ENCODE measurements around the gene KCNH8.

The KCNH8 gene

DNA sequence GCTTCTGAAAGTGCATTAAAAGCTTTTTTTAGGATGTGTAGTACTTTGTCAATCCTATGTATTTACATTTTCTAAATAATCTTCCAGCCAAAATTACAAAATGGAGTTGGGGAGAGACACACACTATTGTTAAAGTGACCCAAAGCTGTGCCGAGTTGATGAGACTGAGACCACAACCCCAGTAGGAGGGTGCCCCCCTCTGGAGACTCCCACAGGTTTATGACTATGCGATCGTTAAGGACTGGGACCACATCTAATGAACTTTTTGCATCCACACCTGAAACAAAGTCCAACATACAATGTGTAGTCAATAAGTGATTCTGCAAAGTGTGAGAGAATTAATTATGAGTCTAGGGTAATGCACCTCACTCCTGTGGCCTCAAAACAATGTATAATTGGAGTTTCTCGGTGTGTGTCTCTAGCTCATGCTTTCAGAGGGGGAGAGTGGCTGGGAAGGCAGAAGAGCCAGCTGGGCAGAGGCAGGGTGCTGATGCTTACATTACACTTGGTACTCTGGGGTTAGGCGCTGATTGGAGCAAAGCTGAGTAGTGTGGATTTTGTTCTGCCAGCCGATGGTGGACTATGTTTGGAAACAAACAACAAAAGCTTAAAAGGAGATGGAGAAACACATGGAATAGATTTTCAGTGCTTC lies 102.8 kb downstream of the KCNH8 start:
- no peak for DNase-seq (ENCODE audit: low read depth, low spot score)

DNA sequence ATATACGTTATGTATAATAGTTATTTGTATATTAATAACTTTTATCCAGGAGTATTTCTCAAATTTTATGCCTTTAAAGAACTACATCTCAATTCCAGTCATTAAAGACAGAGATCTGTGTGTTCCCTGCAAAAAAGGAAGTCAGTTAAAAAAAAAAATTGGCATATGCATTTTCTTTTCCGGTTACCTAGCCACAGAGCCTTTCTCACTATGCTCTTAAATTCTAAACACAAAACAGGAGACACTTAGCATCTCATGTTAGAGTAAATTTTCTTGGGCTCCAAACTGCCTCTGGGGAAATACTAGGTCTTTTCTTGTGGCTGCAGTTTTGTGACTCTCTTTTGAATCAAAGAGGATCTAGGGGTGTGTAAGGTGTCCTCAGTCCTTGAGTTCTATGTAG lies 105.9 kb downstream of the KCNH8 start:
- DNase-seq (ENCODE audit: low read depth, low spot score), result no peak

DNA sequence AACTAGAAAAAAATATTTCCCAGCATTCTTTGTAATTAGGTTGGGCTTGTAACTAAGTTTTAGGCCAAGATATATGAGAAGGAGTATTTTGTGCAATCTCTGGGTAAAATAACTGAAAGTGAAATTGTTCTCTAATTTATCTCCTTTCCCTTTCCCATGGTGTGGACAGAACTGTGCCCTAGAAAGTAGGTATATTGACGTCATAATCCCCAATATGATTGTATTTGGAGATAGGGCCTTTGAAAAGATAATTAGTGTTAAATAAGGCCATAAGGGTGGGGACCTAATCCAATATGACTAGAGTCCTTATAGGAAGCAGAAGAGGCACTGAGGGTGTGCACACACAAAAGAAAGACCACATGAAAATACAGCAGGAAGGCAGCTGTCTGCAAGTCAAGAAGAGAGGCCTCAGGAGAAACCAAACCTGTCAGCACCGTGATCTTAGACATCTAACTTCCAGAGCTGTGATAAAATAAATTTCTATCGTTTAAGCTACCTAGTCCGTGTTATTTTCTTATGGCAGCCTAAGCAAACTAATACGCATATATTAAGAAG lies 106.6 kb downstream of the KCNH8 start:
- DNase-seq (ENCODE audit: low read depth, low spot score), result no peak

DNA sequence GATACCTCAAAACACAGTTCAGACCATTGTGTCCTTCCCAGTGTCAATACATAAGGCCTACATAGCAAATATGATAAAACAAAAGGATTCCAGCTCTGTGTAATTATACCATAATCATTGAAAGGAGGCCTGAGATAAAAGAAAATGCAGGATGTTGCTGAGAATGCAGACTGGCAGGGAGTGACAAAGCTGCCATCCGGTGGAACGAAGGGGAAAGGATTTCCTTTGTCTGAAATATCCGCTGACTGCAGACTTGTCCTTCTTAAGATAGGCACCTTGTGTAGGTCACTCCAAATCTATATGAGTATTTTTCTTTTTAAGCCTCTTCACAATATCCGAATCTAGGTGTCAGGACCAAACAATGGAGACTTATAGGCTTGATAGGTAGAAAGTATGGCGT lies 108.0 kb downstream of the KCNH8 start:
- DNase-seq (ENCODE audit: low read depth, low spot score), result no peak

DNA sequence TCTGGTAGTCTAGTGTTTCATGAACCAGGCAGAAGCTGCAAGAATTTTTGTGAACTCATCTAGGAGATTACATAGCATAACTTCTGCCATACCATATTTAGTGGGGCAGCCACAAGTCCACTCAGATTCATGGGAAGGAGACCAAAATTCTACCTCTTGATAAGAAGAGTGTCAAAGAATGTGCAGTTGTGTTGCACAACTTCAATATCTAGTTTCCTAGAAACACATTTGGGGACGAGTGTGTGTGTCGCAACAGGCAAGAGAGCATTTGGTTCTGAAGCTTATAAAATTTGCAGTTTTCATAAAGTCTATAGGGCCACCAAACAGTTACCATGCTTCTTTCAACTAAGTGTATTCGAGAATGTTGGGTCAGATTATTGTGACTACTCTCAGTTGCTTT lies 115.3 kb downstream of the KCNH8 start:
- no peak for DNase-seq (ENCODE audit: low read depth, low spot score)

DNA sequence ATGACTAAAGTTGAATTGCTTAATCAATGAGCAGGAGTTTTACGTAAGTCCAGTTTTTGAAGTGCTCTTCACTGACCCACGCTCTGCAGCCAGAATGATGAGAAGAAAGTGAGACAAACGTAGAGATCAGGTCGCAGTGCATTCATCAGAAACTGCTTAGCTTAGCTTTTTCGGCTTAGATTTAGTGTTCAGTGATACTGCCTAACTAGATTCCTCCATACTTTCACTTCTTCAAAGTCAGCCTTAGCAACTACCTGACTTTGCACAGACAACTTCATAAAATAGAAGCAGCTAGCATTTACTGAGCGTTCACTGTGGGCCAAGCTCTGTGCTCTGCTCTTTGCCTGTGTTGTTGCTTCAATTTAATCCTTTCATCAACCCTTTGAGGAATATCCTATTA lies 116.1 kb downstream of the KCNH8 start:
- DNase-seq (ENCODE audit: low read depth, low spot score), result no peak

DNA sequence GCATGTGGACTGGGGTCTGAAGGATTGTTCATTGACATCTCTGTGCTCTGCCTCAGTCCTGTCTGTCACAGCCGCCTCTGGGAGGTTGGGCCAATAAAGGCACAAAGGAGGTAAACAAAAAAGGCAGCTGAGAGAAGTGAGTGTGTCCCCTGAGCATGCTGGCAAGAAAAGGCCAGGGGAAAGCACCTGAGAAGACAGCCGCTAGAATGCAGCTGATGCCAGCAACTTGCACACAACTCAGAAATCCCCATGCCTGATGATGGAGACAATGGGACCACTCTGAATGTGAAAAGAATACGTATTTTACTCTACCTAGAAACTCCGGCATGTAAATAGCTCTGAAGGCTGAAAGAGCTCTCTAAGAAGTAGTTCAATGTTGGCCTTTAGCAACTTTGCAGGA lies 118.7 kb downstream of the KCNH8 start:
- peak; percentile 64 for DNase-seq (ENCODE audit: low read depth, low spot score)

DNA sequence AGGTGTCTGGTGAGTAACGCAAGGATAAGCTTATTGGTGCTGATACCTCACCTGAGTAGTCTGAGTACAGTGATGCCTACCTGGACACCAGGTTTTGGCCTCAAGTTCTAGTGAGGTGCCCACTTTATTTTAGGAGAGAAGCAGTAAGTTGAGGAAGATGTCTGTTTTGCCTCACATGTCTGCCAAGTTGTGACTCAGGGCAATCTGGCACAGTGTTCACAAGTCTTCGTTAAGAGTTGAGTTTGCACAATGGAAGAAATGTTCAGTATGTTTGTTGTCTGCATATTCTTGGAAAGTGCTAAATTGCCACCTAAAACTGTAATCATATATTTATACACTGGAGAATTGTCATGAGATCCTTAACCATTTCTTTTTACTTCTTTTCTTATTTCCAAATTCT lies 122.2 kb downstream of the KCNH8 start:
- DNase-seq (ENCODE audit: low read depth, low spot score), result no peak

DNA sequence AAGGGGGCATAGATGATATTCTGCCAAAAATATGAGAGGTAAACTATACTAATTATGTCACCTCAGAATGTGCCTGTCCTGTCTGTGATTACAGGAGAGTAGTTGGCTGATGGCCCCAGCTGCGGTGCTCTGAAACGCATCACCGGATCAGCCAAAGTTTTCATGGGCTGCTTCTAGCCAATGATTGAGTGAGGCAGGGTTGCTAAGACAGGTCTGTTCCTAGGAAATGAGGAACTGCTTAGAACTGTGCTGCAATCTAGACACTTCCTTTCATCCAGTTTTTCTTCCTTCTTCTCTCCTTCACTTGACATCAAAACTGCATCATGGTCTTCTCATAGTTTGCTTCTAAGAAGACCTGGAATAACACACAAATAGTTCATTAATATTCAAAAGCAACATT lies 124.0 kb downstream of the KCNH8 start:
- DNase-seq (ENCODE audit: low read depth, low spot score), result no peak

DNA sequence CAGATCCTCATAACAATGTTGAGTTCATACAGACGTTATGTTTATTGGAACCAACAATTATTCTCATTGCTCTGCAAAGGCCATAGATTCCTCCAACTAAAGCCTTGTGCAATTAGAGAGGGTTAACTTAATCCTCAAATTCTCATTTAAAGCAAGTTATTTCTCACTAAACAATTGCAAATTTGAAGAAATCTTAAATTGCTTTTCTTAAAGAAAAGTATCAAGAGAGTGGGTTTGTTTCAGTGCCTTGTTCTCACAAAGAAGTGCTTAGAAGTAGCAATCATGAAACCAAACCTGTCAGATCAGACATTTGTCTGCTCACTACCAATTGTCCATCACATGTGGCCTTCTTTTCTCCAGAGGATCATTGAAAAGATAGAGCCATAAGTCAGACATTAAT lies 124.8 kb downstream of the KCNH8 start:
- DNase-seq (ENCODE audit: low read depth, low spot score), result no peak

DNA sequence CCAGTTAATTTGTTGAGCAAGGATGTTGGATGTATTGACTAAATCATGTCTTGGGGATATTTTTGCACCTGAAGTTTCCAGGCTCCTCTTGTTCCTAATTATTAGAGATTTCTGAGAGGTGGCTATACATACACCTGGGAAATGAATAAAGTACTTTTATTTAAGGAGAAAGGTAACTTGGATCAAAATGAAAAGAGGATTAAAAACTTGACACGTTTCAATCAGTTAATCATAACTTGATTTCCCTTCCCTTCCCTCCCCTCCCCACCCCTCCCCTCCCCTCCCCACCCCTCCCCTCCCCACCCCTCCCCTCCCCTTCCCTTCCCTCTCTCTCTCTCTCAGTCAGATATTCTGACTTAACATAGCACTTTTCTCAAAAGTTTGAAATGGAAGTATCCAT lies 126.3 kb downstream of the KCNH8 start:
- no peak for DNase-seq (ENCODE audit: low read depth, low spot score)

DNA sequence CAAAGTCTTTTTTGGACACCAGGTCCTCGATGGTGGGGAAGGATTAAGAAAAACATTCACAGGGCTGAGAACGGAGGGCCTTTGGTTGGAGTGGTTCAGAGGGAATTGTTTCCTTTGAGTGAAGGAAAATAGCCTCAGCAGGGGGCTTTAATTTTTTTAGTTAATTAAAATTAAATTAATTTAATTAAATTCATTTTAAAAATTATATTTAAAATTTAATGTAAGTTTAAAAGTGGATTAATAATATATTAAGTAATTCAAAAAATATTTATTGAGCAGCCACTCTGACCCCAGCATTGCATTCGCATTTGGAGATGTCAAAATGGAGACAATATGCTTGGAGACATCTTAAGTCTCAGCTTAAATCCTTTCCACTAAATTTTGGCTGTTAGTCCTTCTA lies 136.7 kb downstream of the KCNH8 start:
- no peak for DNase-seq (ENCODE audit: low read depth, low spot score)

DNA sequence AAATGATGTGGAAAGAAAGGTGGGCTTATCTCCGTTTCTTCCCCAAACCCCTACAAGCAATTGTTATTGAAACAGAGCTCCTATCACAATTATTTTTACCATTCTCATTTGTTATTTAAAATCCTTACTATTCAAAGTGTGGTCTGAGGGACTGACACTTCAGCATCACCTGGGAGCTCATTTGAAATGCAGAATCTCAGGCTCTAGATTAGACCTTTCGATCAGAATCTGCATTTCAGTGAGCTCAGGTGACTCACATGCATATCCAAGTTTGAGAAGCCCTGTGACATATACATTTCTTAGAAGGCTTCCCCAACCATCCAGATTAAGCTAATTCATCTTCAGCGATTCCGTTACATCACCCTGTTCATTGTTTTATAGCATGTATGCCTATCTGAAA lies 145.0 kb downstream of the KCNH8 start:
- DNase-seq (ENCODE audit: low read depth, low spot score), result peak; percentile 30

DNA sequence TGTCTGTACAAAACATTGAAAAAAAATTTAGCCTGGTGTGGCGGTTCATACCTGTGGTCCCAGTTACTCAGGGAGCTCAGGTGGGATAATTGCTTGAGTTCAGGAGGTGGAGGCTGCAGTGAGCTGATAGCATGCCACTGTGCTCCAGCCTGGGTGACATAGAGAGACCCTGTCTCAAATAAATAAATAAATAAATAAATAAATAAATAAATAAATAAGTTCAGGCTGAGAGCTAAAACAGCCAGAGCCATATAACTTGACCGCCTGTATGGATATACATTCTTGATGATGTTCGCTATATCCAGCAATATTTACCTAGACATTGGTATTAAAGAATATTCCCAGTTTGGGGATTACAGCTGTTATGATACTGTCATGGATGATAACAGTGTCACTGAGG lies 146.9 kb downstream of the KCNH8 start:
- no peak for DNase-seq (ENCODE audit: low read depth, low spot score)

DNA sequence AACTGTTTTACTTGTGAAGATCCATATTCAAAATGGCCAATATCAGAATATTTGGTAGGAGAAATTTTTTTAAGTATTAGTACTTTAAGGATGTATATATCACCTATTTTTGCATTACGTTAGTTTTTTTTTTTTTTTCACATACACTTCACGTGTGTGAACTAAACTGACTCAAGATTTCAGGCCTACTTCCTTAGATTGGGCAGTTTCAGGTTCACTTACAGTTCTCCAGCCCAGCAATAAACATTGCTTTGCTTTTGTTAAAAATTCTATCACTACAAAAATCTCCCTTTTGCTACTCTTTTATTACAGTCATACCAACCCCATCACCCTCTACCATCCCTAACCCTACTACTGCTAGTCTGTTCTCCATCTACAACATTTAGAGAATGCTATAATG lies 183.6 kb downstream of the KCNH8 start:
- DNase-seq (ENCODE audit: low read depth, low spot score), result no peak

DNA sequence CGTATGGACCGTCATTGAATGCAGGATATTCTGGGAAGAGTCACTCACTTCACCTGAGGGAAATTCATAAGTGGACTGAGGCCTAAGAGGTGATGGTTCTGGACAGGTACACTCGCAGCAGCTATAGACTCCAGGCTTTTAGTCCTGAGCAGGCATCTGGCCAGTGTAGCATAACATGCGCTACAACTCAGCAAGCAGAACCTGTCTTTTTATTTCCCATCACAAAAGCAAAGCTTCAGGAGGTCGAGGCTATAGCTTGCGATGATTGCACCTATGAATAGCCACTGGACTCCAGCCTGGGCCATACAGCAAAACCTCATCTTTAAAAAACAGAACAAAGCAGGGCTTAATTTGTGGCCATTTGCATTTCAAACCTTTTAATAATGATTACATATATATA lies 185.8 kb downstream of the KCNH8 start:
- DNase-seq (ENCODE audit: low read depth, low spot score), result no peak

DNA sequence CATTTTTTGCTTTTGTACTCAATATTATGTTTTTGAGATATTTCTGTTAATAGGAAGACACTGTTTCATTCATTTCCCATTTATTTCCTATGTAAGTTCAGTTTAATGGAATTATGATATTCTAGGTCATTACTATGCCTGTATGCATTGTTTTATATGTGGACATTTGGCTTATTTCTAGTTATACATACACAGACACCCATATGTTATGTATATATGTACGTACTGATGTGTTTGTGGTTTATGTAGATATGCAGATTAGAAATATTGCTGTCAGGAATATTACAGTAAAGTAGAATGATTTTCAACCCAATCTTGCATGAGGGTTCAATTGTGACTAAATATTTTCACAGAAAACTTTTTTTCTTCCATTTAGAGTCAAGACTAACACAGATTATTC lies 190.5 kb downstream of the KCNH8 start:
- DNase-seq (ENCODE audit: low read depth, low spot score), result no peak

DNA sequence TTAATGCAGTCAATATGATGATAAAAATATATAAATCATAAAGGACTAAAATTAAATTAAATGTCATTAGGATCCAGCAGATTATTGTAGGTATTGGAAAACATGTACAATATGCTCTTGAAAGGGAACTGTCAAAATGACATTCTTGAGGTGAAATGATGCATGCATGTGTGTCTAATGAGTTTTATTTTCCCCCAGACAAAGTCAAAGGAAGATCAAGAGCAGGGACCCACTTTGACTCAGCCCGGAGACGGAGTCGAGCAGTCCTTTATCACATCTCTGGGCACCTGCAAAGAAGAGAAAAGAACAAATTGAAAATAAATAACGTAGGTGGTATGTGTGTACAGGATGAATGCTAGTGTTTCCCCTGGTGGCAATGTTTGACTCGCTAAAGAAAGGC lies 194.1 kb downstream of the KCNH8 start:
- no peak for DNase-seq (ENCODE audit: low read depth, low spot score)

DNA sequence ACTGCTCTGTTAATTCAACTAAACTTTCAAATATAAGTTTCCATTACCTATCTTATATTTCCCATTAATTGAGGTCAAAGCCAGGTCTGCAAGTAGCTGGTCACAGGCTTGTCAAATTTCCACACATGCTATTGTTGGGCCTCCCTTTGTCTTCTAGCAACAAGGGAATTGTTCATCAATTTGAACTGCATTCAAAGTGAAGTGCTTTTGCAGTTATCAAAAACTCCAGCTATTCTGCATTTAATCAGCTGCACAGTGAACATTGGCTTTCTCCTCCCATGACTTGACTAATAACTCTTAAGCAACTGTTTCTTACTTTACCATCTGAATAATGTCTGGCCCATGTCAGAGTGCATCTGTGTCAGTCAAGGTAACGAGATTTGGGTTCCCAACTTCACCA lies 198.4 kb downstream of the KCNH8 start:
- no peak for DNase-seq (ENCODE audit: low read depth, low spot score)

DNA sequence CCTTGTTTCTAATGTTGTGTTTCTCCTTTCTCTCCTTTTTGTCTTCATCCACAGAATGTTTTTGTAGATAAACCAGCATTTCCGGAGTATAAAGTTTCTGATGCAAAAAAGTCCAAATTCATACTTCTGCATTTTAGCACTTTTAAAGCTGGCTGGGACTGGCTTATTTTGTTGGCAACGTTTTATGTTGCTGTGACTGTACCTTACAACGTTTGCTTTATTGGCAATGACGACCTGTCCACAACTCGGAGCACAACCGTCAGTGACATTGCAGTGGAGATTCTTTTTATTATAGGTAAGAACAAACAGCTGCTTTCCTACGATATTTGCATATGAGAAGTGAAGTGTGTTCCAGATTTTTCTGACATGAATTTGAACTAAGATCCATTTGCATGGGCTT lies 199.4 kb downstream of the KCNH8 start:
- no peak for DNase-seq (ENCODE audit: low read depth, low spot score)

DNA sequence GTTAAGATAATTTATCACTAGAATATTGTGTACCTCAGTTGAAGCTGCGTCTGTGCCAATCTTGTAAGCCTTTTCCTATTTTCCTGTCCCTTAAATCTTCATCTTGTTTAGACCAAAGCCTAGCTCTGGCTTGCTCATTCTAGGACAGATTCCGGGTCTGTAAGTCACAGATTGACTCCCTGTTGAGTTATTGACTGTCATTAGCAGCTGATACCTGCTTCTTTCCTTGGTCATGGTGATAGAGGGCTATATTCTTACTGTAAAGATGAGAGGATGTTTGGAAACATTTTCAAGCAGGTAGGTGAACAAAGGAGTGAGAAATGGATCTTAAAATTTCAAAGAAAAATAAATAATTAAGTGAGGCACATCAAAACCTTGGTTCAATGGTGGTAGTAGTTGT lies 200.2 kb downstream of the KCNH8 start:
- DNase-seq (ENCODE audit: low read depth, low spot score), result no peak

DNA sequence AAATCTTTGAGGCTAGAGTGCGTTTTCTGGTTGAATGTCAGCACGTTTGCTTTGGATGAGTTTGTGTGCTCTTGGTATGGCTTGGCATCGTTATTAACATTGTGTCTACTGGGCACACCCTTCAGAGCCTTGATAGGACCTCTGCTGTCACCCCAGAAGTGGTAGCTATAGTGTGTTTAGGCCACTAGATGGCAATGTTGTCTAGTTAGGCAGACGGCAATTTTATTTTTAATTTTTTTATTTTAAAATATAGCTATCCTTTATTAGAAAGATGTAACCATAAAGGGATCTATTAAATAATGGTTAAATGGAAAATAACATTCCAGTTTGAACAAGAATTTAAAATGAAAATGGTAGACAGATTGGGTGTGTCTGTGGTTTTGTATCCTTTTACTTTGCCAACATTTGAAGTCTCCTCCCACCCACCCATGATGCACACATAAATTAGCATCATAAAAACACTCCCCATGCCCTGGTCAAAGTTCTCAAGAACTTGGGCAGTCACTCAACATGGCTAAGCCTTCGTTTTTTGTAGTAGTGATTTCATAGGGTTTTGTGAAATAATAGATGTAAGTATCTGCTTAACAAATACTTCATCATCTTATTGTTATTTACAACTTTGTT lies 200.7 kb downstream of the KCNH8 start:
- DNase-seq (ENCODE audit: low read depth, low spot score), result no peak

DNA sequence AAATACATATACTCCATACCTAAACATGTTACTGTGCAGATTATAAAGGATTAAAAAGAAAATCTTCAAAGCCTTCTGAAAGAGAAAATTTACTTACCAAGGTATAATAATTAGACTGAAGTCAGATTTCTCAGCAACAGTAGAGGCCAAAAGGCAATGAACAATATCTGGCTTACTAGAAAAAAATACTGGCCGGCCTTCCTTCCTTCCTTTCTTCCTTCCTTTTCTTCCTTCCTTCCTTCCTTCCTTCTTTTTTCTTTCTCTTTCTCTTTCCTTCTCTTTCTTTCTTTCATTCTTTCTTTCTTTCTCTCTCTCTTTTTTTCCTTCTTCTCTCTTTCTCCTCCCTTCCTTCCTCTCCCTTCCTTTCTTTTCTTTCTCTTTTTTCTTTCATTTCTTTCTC lies 209.6 kb downstream of the KCNH8 start:
- DNase-seq (ENCODE audit: low read depth, low spot score), result no peak

DNA sequence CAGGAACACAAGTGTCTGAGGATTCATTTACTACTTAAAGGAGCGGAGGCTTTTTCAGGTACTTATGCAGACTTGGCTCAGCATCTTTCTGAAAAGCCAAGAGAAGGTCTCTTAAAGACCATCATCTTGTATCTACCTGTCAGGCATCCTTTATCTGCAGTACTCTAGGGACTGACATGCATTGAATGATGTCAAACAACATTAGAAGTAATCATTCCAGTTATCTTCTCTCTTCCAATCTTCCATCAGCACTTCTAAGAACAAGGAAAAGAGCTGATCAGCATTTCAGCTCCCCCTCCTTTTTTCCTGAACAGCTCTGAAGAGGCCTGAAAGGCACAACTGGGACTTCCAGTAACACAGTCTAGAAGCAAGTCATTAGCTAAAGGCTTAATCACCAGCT lies 214.8 kb downstream of the KCNH8 start:
- DNase-seq (ENCODE audit: low read depth, low spot score), result no peak
